Endothelial cell of hepatic sinusoid (primary cell): ENCODE results near the gene TUBGCP6.

Experiments used
- in situ Hi-C: cut with HindIII; loops from 2 replicates; pipeline ENCODE4 v1.10.0; 2017; ENCODE audit warnings: low sequenced_read_pairs

TUBGCP6 gene, protein sequence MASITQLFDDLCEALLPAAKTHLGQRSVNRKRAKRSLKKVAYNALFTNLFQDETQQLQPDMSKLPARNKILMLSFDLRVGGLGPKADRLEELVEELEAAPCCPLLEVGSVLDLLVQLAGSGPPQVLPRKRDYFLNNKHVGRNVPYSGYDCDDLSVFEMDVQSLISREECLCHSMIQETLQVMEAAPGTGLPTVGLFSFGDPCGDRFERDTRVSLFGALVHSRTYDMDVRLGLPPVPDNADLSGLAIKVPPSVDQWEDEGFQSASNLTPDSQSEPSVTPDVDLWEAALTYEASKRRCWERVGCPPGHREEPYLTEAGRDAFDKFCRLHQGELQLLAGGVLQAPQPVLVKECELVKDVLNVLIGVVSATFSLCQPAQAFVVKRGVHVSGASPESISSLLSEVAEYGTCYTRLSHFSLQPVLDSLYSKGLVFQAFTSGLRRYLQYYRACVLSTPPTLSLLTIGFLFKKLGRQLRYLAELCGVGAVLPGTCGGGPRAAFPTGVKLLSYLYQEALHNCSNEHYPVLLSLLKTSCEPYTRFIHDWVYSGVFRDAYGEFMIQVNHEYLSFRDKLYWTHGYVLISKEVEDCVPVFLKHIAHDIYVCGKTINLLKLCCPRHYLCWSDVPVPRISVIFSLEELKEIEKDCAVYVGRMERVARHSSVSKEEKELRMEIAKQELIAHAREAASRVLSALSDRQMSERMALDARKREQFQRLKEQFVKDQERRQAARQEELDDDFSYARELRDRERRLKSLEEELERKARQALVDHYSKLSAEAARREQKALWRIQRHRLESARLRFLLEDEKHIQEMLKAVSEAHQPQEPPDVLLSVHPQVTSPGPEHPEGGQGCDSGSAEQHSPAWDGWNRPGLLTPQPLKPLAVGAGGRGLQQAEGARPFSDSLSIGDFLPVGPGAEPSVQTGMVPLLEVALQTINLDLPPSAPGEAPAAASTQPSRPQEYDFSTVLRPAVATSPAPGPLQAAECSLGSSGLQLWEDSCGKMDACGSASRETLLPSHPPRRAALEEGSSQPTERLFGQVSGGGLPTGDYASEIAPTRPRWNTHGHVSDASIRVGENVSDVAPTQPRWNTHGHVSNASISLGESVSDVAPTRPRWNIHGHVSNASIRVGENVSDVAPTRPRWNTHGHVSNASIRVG (N-terminal part only)

DNA sequence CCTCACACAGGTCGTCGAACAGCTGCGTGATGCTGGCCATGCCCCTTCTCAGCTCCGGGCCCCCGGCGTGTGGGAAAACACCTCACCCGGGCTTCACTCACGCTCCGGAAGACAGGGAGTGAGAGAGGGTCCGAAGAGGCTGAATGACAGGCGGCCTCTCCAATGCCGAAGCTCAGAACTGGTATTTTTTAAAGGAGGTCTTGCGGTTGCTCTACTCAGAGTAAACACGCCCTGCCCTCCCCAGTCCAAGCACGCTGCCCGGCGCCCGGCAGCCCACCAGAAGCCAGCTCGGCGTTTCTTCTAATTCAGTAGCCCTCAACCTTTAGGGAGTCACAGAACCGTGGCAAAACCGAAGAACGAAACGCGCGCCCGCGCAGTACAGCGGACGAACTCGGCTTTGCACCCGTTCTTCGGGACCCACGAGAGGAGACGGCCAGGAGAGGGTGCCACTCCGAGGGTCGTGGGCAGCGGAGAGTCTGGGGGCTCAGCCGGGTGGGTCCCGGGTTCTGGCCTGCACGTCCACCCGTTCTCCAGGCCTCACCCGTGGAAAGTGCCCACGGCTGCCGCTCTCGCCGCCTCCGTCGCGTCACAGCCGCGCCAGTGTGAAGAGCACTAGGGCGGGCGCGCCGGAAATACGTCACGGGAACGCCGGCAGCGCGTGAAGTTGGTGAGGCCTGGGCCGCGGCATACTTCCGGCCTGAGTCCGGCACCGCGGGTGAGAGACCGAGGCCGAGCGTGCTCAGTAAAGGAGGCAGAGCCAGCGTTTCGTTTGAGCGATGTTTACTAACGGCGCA lies at the start of gene TUBGCP6:
TUBGCP6 (minus strand) TSS at position 604 of the 794 bp plus-strand sequence; CDS start at position 40, 564 bp downstream.
- in situ Hi-C loops = no loop called here

DNA sequence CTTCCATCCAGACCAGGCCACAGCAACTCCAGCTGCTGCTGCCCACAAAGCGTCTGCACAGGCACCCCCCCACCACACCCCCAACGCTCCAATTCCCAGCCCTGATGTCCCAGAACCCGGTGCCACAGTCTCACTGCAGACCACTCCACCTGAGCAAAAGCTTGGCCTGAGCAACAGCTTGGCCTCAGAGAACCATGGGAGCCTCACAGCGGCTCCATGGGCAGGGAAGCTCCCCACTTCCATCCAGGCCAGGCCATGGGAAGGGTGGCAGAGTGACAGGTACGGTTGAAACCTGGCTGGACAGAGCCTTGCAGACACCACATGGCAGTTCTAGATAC lies 49.5 kb upstream of the TUBGCP6 start:
- in situ Hi-C loops = no loop called here

DNA sequence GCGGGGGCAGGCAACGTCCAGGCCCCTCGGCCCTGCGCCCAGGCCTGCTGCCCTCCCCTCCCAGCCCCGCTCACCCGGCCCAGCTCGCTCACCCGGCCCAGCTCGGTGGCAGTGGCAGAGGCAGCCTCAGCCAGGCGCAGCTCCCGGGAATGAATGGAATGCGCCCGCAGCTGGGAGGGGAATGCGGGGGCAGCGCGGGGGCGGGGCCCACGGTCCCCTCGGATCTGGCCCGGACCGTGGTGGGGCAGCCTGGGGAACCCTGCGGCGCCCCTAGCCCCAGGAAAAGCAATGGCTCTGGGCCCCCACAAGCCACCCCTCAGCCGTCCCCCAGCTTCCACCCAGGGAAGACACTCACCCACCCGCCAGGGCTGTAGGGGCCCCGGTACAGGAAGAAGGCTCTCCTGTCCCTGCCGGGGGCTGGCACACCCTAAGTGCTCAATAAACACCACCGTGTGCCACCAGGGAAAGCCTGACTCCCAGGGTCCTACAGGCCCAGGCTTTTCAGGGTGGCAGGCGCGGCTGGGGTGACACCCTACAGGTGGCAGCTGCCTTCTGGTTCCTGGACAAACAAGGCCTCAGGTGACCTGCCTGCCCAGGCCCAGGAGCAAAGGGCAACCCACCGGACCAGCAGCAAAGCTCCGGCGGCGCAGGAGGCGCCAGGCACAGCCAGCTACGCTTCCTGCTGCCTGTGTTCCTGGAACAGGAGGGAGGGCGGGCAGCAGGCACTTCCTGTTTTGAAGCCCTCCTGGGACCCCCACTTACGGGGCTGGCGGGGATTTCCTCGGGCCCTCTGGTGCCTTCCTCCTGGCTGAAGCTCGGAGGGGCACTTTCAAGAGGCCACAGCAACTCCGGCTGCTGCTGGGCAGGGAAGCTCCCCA lies 48.9 kb upstream of the TUBGCP6 start:
- in situ Hi-C loops = no loop called here

DNA sequence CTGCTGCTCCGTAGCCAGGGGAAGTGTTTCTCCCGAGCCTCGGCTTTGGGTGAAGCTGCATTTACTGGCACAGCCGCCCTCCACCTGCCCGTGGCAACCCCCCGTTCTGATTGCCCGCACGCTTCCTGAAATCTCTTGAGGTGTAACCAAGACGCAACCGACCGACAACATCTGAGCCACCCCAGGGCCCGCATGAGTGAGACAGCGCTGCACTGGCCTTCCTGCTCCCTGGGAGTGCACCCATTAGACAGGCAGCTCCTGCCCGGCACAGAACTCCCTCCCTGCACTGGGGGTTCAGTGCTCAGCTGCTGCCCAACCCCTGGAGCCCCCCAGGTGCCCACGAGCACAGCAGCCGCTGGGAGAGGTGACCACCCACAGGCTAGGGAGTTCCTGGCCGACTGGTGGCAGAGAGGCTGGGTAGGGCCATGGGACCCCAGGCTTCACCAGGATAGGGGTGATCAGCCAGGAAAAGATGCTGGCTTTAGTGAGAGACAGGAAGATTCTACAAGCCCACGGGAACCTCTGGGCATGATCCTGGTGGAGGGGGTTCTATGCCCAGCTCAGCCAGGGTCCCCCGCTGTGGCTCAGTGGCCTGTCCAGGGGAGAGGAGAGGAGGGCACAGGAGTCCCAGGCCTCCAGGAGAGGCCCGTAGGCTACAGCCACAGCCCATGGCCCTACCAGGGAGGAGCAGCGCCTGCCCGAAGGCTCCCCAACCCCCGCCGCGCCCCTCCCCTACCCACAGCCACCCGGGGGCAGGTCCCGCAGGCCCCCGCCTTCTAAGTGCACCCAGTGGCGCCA lies 48.0 kb upstream of the TUBGCP6 start:
- in situ Hi-C loops = no loop called here

DNA sequence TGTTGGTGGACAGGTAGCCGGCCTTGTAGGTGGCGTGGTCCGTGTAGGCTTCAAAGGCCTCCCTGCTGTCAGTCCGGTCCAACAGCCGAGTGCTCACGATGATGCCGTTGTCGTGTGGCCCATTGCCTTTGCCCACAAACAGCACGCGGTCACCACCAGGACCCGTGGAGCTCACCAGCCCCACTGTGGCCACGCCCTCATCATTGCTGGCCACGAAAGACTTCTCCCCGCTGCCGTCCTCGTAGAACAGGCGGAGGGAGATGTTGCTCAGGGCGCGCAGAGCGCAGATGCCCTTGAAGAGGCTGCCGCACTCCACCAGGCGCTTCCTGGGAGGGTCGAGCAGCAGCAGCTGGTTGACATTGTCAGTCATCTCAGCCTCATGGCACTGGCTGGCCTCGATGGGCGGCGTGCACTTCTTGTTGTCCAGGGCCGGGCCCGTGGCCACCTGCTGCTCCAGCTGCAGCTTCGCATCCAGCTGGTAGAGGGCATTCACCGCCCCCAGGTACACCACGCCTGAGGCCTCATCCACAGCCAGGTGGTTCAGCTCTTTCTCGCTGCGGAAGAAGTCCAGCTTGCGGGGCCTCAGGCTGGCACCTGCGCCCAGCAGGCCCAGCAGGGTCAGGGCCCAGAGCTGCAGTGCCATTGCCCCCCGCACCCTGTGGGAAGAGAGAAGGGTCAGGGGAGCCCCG lies 45.3 kb upstream of the TUBGCP6 start:
- in situ Hi-C loops = loop anchor here (10.0 kb wide), 1 partner anchor 65 kb away; no protein-coding TSS in a partner anchor

DNA sequence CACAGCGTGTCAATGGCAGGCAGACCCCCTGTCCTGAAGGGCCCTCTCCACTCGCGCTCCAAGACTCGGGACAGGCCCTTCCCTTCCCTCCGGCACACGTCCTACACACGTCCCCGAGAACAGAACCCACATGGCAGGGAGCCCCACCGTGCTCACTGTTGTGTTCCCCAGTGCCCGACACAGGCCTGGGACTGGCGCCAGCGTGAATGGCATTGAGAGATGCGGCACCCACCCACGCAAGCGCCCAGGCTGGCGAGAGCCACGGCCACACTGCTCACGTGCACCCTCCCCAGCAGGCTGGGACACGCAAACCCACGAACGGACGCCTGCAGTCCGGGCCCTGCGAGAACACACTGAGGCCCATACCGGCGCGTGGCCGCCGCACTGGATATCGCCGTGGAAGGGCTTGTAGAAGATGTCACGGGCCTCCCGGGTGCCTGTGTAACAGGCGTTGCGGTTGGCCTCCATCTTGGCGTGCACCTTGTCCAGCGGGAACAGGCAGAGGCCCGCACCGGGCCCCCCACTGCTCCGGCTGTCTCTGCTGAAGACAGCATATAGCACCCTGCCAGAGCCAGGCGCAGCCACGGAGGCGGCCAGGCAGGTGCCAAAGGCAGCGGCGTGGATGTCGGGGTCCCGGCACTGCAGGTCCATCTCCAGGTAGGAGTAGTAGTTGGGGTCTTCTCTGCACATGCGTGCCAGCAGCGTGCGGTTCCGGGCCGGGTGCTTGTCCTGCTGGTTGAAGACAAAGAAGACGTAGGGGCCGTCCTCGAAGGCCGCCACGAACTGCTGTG lies 44.5 kb upstream of the TUBGCP6 start:
- in situ Hi-C loops = loop anchor here (10.0 kb wide), 1 partner anchor 65 kb away; no protein-coding TSS in a partner anchor

DNA sequence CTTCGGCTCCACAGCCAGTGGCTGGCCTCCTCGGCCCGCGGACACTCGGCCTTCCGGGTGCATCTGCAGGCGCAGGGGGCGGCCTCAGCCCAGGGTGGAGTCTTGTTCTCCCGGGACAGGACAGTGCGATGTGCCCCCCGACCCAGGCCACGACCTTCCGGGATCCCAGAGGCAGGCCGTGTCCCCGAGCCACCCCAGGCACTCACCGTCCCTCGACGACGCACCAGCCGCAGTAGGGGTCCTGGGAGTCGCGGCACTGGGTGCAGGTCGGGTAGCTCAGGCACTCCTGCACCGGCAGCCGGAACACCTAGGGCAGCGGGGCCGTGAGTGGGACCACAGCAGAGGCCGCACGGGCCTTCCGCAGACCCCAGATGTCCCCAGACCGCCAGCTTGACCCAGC lies 42.9 kb upstream of the TUBGCP6 start:
- in situ Hi-C loops = loop anchor here (10.0 kb wide), 1 partner anchor 67 kb away; no protein-coding TSS in a partner anchor

DNA sequence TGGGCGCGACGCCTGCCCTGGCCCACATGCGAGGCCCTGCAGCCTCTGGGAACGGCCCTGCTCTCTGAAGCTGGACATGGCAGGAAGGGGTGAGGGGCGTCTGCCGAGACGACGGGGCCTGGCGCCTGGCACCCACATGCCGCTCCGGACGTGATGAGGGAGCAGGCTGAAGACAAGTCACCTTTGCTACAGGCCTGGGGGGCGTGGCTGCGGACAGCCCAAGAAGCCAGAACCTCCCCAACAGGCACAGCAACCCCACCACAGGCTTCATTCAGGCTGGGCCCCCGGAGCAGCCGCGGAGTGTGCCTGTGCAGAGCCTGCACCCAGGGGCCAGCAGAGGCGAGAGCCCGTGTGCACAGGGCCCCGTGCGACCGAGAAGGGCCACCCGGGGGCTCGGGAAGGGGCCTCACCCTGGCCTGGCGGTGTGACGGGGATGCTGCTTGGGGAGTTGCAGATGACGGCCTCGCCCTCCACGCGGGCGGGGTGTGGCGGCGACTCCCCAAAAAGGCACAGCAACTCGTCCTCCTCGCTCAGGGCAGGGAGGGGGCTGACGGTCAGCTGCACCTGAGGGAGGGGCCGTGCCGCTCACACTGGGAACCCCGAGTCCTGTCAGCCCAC lies 42.0 kb upstream of the TUBGCP6 start:
- in situ Hi-C loops = loop anchor here (10.0 kb wide), 1 partner anchor 68 kb away; no protein-coding TSS in a partner anchor

DNA sequence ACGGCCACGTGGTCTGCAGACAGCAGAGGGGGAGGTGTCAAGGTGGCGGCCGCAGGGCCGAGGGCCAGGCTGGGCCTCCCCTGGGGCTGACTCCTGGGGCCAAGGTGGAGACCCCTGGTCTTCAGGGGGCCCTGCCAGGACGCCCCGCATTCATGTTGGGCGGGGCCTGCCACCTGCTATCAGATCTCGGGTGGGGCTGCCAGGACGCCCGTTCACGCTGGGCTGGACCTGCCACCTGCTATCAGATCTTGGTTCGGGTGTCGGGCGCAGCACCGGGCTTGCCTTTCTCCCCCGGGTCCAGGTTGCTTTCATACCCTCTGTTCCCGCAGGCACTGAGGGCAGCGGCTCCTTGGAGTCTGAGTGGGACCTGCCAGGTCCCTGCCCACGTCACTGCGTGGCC lies 41.5 kb upstream of the TUBGCP6 start:
- in situ Hi-C loops = loop anchor here (10.0 kb wide), 1 partner anchor 69 kb away; no protein-coding TSS in a partner anchor

DNA sequence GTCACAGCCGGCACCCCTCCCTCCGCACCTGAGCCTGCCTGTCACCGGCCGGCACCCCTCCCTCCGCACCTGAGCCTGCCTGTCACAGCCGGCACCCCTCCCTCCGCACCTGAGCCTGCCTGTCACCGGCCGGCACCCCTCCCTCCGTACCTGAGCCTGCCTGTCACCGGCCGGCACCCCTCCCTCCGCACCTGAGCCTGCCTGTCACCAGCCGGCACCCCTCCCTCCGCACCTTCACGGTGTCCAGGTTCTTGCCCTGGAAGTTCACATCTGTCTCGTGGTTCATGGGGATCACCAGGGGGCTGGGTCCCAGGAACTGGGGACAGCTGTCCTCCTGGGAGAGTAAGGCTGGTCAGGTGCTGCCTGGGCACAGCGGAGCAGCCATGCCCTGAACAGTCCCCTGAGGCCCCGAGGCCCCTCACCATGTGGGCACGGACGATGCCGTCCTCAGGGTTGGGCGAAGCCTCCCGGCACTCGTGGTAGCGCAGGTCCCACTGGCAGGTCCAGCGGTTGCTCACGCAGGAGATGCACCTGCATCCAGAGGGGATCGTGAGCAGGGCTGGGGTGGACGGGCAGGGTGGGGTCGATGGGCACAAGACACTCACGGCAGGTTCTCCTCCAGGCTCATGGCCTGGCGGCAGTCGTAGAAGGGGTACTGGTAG lies 40.9 kb upstream of the TUBGCP6 start:
- in situ Hi-C loops = loop anchor here (10.0 kb wide), 1 partner anchor 69 kb away; no protein-coding TSS in a partner anchor

DNA sequence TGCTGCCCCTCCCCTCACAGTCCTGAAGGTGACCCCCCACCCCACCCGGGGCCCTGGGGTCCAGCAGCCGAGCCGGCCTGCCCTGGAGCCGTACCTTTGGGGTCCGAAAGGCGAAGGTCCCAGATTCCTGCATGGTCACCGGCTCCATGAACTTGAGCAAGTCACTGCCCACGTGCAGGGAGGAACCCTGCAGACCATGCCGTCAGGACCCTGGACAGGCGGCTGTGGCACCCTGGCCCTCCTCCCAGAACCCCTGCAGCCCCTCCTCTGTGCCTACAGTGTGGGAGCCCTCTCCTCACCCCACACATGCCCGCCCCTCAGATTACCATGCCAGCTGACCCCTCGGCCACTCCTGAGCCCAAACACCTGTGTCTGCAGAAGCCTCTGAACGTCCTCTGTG lies 39.7 kb upstream of the TUBGCP6 start:
- in situ Hi-C loops = loop anchor here (10.0 kb wide), 1 partner anchor 70 kb away; no protein-coding TSS in a partner anchor

DNA sequence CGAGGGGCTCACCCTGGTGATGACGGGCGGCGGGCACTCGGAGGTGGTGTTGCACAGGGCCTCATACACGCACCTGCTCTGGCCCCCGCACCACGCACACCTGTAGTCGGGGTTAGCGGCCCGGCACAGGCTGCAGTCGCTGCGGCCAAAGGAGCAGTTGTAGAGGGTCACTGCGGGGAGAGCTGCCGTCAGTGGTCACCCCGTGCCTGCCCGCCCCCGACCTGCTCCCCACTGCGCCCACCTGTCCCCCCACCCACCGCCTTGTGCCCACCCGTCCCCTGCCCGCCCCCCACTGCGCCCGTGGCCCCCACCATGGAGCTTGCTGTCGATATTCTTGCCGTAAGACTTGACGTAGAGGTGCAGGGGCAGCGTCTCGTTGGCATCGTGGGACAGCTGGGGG lies 39.0 kb upstream of the TUBGCP6 start:
- in situ Hi-C loops = loop anchor here (10.0 kb wide), 1 partner anchor 71 kb away; no protein-coding TSS in a partner anchor

DNA sequence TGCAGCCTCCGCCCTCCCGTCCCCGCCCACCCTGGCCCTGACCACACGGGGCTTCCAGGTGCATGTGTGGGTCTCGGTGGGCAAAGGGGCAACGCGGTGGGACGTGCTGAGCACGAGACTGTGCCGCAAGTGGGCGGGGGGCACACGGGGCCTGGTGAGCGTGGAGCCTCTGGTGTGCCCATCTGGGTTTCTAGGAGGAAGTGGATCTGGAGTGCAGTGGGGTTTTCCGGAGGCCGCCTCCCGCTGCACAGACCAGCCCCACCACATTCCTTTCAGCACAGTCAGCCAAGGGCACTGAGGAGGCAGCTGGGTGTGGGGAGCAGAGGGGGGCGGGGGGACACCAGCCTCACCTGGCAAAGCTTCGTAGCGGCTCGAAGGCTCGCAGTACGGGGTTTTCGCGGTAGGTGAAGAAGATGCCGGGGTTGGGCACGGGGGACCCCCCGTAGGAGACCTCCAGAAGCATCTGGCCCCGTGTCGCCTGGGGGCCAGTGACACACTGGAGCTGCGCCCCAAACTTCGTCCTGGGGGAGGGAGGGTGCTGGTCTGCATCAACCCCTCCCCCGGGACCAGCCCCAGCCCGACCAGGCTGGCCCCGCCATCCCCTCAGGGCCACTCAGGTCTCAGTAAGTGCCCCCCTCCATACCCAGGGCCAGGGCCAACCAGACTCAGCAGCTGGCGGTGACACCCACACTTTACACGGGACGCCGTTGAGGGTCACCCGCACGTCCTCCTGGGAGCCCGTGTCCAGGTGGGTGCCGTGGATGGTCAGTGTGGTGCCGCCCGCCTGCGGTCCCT lies 37.7 kb upstream of the TUBGCP6 start:
- in situ Hi-C loops = loop anchor here (10.0 kb wide), 1 partner anchor 72 kb away; no protein-coding TSS in a partner anchor

DNA sequence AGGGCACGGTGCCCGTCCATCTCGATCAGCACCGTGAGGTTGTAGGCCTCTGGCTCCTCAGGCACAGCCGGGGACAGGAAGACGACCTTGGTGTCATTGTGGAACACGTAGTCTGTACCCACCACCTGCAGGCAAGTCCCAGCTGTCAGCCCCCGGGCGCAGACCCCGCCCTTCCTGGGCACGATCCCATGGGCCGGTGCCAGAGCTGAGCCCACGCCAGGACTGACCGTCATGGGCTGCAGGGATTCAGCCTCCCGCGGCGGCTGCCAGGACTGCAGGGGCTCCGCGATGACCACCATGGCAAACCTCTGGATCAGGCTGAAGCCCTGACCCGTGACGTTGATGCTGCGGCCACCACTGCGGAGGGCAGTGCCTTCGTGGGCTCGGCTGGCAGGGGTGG lies 37.1 kb upstream of the TUBGCP6 start:
- in situ Hi-C loops = loop anchor here (10.0 kb wide), 1 partner anchor 73 kb away; no protein-coding TSS in a partner anchor

DNA sequence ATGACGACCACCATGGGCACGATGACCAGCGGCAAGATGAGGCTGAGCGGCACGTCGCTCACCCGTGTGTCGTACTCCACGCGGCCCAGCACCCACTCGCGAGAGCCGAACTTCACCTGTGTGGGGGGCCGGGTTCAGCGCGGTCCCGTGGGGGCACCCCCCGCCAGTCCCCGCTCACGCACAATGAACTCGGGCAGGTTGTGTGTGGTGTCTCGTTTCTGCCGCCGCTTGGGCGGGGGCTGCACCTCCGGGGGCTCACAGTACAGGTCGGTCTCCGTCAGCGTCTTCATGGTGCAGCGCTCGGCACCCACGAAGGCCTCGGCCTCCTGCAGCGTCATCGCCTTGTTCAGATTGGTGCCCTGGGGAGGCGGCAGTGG lies 36.5 kb upstream of the TUBGCP6 start:
- in situ Hi-C loops = loop anchor here (10.0 kb wide), 1 partner anchor 73 kb away; no protein-coding TSS in a partner anchor
